Measurements from ENCODE around the gene PPP2R2C.
A peak's percentile ranks its signal among the peaks of the same experiment; 100 is the strongest.

PPP2R2C gene

DNA sequence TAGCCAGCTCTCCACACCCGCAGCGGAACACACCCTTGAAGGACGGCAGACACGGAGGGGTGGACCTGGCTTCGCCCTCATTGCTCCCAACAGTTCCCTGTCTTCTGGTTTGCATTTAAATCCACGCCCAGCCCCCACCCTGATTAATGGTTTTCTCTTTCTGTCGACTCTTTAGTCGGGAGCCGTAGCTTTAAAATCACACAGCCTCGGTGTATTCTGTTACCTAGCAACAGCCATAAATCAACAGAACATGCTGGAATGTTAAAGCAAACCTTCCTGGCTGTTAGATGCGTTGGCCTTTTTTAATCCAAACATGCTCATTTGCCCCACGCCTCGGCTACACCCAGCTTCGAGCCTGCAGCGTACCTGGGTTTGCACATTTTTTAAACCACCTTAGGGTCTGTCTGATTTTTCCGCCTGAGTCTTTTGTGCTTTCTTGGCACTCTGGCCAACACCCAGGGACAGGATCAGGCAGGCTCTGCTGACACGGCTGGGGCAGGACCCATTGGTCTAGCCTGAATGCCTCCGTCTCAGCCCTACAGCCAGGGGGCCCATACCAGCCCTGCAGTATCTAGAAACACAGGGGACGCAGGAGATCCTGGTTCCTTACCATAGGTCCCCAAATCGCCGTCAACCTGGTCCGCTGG lies 21.4 kb upstream of the PPP2R2C start:
- DNase-seq: peak; percentile 11

DNA sequence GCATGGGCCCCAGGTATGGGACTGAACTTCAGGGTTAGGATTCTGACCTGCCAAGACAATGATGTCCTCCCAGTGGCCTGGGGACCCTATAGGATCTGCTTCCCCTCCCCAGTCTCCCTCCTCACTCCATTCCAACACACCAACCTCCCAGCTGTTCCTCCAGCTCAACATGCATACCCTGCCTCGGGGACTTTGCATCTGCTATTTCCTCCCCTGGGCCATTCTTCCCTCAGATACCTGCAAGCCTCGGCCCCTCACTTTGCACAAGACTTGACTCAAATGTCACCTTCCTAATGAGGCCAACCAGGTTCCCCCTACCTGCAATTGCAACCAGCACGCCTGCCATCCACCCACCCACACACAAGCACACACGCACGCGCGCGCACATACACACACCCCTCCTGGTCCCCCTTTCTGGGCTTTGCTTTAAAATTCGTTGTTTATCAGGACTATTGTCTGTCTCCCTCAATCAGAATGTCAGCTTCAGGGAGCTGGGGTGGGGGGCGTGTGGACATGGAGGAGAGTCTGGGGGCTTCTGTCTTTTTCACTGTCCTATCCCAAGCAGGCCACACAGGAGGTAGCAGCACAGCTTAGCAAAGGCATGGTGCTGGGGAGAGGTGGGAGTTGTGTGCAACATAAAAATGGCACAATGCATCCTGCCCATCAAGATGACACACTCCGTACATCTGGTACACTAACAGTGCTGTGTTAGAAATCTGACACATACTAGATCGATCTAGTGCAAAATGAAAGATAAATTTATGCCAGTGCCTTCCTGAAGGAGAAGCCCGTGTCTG lies 20.6 kb upstream of the PPP2R2C start:
- DNase-seq: no peak

DNA sequence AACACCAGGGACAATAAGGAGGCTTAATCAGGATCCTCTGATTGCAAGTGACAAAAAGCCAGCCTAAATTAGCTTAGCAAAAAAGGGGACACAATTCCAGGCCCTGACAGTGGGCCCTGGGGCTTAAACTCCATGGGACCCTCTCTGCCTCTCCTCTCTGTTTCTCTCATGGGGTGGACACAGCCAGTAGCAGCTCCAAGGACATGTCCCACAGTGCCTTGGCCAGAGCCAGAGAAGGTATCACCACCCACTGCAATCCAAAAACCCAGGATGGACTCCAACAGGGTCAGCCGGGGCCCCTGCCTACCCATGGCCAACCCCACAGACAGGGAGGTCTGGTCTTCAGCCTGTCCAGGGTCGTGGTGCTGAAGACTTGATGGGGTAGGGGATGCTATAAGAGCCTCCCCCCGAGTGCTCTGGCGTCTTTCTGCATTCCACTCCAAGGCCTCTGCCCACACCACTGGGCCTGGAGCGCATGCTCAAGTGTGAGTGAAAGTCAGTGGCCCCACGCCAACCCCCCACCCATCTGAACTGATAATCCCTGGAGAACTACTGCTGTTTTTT lies 19.7 kb upstream of the PPP2R2C start:
- DNase-seq: no peak

DNA sequence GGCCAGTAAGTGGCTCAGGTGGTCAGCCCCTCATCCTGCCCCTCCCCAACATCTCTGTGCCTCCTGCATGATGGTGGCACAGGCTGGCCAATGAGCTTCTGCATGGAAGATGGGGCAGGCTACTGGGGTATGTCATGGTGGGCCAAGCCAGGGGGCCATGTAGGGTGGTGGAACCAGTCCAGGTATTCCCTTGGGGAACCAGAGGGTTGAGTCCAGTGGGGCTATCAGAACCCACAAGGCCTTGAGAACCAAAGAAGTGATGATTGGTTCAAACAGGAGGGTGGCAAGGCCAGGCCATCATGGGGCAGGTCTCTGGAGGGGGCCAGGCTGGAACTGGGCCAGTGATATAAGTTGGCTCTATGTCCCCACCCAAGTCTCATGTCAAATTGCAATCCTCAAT lies 18.8 kb upstream of the PPP2R2C start:
- DNase-seq: no peak

DNA sequence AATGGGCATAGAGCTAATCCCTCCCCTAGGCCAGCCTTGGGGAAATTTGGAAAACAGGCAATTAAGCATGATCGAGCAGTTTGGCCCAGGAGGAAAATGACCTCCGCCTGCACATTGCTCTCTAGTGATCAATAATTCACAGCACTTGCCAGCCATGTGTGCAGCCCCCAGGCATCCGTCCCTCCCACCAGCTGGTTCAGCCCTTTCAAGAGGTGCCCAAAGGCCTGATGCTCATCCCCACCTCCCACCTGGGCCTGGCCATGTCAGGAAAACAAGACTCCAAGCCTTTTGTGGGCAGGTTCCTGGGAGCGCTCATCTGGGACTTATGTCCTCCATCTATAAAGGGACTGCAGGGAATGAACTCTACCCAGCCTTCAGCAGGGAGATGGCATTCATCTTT lies 17.5 kb upstream of the PPP2R2C start:
- no peak for DNase-seq

DNA sequence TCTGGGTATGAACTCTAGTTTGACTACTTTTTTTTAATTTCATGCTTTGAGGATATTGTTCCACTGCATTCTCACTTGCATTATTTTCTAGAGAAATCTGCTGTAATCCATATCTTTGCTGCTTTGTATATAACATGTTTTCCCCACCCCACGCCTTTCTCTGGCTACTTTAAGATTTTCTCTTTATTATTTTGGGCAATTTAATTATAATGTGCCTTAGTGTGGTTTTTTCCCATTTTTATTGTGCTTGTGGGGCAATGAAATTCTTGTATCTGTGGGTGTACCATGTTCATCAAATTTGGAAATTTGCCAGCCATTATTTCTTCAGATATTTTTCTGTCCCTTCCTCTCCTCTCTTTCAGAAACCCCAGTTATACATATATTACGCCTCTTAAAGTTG lies 15.1 kb upstream of the PPP2R2C start:
- DNase-seq: no peak

DNA sequence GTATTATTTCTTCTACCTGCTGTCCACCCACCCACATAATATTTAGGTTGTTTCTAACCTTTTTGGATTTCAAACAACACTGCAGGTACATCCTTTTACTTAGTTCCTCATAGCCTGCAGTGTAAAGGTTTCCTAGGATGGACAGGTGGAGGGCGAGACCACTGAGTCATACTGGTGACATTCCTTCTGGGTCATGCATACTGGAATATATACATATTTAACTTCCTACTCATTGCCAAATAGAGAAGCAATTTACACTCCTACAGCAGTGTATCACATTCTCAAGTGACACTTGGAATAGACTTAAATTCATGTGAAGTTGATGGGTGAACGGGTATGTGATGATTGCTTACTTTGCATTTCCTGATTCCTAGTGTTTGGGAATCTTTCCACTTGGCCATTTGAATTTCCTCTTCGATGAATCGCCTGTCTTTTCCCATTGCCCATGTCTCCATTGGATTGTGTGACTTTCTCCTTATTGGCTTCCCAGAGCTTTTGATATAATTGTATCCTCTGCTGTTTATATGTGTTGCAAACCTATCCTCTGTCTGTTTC lies 8.2 kb upstream of the PPP2R2C start:
- no peak for DNase-seq

DNA sequence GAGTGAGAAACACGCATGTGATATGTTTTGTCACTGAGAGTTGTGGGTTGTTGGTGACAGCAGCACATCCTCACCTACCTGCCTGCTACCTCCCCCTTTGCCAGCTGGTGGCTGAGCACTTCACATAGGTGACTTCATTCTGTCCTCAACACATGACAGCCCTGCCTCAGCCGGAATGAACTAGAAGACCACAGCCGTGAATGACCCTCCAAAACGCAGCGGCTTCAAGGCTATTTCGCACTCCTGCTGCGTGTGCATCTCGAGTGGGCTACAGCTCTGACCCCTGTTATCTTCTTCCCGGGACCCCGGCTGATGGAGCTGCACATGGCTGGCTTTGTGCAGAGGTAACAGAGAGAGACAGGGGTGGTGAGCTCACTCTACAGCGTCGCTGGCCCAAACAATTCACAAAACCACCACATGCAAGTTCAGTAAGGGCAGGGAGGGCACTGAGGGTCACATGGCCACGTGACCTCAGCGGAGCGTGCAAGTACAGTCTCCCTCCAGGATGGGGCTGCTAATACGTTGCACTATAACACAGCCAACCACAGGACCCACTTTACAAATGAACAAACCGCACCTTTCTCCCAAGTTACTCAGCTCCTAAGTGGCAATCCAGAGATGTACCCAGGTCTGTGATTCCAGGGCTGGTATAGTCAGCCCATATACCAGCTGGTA lies 6.3 kb upstream of the PPP2R2C start:
- no peak for DNase-seq

DNA sequence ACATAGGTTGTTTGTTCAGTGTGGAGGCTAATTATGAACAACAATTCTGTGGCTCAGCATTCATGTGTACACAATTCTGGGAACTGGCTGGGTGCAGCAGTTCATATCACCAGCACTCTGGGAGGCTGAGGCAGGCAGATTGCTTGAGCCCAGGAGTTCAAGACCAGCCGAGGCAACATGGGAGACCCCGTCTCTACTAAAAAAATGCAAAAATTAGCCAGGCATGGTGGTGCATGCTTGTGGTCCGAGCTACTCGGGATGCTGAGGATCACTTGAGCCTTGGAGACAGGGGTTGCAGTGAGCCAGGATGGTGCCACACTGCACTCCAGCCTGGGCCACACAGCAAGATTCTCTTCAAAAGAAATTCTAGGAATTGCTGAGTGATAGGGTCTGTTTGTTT lies 4.5 kb upstream of the PPP2R2C start:
- DNase-seq: no peak

DNA sequence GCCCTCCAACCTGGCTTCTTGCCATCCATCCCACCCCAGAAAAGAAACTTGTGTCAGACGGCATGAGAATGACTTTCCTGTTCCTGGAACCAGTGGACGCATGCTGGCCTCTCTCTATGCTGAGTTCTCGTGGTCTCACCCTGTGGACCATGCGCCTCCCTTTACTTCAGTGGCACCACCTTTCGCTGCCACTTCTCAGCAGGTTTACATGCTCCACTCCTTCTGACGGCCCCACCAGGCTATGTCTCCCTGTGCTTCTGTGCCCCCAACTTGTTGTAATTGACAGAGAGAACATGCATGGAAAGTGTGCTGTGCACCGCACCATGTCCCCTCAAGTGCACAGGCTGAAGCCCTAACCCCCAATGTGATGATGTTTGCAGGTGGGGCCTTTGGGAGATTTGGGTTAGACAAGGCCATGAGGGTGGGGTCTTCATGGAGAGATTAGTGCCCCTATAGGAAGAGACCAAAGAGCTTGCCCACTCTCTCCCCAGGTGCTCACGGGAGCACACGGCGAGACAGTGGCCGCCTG lies 3.1 kb upstream of the PPP2R2C start:
- DNase-seq: no peak

DNA sequence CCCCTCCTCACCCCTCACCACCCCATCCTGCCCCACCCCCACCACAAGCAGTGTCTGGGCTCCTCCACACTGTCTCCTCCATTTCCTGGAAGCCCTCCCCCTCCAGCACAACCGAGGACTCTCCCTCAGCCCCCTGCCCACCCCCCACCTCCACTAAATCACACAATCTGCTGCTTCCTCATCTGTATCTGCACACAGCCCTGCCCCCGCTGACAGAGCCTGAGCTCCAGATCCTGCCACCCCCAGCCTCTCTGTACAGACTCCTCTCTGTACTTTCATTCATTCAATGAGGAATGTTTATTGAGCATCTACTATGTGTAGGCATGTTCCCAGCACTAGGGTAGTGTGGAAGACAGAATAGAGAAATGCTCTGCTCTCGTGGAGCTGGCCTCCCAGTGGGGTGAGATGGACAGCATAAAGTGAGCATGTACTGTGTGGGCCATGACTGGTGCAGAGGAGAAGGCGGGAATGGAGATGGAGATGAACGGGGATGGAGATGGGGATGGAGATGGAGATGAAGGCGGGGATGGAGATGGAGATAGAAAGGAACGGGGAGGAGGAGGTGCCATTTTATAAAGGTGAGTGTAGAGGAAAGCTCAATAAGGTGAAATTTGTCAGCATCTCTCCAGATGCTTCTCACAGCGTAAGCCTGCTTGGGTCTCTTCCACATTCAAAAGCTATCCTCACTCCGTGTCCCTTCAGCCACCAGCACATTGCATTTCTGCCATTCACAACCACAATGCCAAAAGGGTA lies 2.5 kb upstream of the PPP2R2C start:
- no peak for DNase-seq

DNA sequence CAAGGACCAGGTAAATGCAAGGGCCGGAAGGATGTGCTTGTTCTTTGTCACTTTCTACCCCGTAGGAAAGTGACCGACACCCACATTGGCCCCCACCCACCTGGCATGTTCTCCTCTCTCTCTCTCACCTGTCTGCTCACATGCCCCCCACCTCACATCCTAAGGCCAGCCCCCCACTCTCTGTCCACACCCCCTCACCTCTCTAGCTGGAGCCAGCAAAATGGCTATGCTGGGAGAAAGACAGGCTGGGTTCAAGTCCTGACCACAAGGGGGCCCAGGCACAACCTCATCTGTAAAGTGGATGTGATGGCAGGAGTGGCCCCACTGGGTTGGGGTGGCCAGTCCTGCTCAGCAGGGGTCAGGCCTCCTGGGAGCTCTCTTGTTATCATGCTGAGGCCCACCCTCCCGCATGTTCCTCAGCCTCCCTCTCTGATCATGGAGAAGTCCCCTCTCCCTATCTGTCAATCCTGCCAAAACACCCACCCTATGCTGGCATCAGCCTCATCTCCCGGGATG lies 1.7 kb upstream of the PPP2R2C start:
- DNase-seq: no peak

DNA sequence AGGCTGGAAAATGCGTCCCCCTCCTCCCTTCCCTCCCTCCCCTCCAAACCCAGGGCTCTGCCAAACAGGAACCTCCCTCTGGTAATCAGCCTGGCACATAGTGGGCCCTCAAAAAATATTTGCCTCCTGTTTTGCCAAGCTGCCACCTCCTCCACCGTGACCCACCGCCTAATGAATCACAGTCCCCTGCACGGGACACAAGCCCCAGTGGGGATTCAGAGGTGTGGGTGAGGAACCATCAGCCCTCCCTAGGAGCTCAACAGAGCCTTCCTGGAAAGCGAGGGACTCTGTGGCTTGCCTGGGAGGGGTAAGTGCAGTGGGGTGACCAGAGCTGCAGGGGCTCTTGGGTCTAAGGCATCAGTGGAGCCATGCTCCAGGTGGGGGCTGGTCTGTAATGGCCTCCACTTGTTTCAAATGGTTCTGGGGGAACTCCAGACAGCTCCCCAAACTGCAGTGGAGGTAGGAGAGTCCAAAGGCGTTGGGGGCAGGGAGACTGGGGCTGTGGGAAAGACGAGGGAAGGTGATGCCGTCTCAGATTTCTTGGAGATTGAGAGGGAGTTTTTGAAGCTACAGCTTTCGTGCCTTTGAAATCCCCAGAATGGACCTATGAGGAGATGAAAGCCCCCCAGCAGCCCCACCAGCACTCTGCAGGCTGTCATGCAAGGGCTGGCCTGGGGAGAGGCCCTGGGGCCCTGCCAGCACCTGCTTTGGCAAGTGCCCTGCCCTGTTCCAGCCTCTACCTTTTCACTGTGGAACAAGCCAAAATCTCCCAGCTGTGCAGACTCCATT lies 1.0 kb upstream of the PPP2R2C start:
- DNase-seq: no peak

DNA sequence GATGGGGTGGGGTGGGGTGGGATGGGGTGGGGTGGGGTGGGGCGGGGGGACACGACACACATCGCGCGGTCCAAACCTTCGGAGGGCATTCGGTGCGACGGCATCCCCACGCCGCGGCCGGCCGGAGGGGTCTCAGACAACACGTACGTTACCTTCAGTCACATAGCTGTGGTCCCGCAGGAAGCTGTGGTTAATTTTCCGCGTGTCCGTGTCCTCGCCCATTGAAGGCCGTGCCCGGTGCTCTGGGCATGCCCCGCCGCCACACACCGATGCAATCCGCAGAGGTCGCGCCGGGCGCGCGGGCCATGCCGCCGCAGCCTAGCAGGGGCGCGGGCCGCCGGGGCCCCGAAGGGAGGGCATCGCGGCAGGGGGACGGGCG lies 417 bp downstream of the PPP2R2C start:
- DNase-seq: no peak

DNA sequence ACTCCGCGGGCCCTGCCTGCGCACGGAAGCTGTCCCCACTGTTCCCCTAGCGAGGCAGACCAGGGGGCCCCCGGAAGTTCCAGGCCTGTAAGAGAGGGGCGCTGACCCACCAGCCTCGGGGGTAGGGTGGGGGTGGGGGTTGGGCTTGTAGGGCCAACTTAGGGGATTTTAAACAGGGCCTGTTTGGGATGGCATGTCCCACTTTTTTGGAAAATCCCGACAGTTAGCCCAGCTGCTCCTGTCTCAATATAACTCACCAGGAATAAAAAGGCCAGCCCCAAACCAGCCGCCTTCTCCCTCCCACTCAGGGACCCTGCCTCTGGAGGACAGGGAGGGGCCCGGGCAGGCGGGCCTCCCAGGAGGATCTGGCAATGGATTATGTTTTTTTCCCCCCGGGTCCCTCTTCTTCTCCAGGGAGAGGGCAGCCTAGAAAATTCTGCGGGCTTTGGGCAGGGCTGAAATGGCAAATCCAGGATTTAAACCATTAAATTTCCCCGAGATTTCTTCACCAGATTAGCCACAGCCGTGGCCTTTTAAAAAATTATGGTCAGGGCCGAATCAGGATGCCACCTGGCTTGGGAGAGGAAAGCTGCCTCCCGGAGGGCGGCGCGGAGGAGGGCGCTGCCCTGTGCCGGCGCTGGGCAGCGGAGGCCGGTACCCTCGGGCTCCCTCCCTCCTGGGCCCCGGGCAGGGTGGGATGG lies 957 bp downstream of the PPP2R2C start:
- DNase-seq: no peak

DNA sequence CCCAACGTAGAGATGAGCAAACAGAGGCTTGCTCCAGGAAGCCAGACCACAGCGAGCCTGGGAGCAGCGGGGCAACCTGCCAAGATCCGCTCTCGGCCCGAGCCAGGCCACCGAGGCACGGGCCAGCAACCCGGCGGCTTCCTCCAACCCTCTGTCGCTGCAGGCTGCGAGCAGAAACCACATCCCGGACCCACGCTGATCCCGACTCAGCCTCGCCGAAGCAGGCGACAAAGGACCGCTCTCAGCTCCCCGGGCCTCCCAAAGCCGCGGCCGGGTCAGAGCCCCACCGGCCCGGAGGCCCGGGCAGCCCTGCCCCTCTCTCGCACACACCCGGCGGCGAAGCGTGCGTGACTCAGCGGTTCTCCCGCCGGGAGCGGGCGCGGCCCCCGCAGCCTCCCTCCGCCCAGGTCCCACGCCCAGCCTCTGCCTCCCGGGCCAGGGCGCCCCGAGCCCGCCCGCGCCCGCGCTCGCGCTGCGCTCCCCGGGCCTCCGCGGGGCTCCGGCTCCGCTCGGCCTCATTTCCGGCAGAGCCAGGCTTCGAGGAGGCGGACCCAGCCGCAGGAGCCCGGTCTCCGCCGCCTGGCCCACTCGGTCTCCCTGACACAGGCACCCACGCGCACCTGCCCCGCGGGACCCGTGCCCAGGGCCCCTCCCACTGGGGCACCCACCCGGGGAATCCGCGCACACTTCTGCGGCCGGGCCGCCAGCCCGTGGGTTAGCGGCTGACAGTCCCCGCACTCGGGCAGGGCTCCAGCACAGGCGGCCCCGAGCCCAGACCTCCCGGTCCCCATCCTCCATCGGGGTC lies 1.7 kb downstream of the PPP2R2C start:
- peak; percentile 34 for DNase-seq

DNA sequence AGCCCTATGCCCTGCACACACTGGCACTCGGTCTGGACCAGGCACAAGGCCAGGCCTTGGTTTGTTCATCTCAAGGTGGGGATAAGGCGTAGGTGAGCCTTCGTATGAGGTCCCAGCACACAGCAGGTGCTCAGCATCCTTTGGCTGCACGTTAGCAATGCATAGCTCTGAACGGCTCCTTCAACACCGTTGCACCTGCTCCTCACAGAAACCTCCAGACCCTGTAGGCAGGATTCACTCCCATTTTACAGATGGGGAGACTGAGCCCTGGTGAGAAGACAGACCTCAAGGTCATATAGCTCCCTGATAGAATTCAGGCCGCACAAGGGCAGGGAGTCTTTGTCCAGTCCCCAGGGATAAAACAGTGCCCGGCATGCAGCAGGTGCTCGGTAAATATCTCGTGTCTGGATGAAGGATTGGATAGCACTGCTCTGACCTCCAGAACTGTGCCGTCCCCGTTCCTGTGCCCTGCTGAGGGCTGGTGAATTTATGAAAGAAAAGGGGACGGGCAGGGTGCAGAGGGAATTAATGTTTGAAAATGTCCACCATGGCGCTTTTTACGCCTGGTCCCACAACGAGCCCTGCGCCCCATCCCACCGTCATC lies 2.4 kb downstream of the PPP2R2C start:
- no peak for DNase-seq

DNA sequence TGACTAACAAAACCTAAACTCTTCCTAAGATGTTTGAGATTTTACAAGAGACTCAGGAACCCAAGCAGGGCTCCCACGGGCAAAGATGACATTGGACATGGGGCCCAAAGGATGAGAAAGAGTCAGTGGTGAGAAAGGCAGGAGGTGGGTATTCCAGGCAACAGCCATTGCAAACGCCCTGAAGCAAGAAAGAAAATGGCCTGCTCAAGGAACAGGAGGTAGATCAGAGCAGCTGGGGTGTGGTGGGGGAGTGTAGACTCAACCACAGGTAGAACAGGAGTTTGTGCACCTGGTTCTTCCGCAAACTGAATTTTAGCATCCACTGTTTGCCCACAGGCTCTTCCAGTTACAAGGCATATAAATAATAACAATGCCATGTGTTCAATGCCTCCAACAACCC lies 3.3 kb downstream of the PPP2R2C start:
- no peak for DNase-seq

DNA sequence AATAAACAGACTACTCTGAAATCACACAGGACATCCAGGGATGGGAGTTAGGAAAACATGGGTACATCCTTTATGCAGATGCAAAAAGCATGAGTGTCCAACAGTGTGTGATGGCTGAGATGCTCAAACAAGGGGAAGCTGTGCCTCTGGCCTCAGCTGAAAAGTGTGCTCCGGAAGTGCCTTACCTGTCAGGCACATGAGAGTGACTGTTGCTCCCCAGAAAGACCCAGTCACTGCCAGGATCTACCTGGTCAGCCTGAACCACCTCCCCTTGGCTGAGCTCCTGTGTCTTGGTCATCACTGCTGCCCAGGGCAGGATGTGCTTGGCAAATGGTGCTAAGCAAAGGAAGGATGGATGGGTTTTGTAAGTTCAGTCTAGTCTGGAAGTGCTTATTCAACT lies 4.0 kb downstream of the PPP2R2C start:
- DNase-seq: no peak

Data from fibroblast of skin of back (primary cell).